ENCODE measurements around the gene UBL7. TPM values are rescaled to one million over a fixed set of nuclear protein-coding genes. Genes with fewer than 3 reads are reported as not detected.

Gene UBL7
- total RNA-seq, 2 experiments from 2014 or later, result 29.5 to 44.1 TPM

DNA sequence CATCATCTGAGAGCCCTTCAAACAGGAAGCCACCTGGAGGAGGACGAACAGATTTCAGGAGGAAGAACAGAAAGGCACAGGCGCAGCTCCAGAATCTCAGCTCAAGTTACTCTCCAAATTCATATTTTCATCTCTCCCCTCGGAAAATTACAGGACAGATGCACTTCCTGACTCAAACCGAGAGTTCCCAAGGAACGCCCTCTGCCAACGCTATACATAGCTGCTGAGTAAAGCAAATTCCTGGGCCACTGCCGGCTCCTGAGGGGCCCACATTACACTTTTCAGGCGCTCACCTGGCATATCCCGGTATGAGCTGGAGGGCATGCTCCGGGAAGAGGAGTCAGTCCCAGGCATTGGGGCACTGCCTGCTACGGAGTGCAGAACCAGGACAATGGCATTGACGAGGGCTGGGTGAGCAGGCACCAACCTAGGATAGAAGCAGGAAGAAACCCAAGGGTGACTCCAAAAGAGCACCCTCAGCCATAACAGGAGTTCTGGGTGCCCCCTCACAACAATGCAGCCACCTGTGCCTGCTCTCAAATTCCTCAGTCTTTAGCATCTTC is 11.2 kb downstream of the UBL7 start:
- POLR2A ChIA-PET, result interaction anchor here (1.1 kb wide), 1 partner anchor 33 kb away, joined by 4 read pairs; no protein-coding TSS in a partner anchor
- TF ChIP-seq, protein P1, sequence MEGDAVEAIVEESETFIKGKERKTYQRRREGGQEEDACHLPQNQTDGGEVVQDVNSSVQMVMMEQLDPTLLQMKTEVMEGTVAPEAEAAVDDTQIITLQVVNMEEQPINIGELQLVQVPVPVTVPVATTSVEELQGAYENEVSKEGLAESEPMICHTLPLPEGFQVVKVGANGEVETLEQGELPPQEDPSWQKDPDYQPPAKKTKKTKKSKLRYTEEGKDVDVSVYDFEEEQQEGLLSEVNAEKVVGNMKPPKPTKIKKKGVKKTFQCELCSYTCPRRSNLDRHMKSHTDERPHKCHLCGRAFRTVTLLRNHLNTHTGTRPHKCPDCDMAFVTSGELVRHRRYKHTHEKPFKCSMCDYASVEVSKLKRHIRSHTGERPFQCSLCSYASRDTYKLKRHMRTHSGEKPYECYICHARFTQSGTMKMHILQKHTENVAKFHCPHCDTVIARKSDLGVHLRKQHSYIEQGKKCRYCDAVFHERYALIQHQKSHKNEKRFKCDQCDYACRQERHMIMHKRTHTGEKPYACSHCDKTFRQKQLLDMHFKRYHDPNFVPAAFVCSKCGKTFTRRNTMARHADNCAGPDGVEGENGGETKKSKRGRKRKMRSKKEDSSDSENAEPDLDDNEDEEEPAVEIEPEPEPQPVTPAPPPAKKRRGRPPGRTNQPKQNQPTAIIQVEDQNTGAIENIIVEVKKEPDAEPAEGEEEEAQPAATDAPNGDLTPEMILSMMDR (conservative IDR thresholded peaks at IDR 0.05; ENCODE audit: low read length), result no peak
- no peak overlapping the region for H3K27ac ChIP-seq (ENCODE audit: low read depth, low read length, poor library complexity, severe bottlenecking)
- CTCF ChIA-PET (ENCODE audit: unreplicated experiment), result no interaction called here
- H3K79me2 ChIP-seq (ENCODE audit: insufficient read depth, low read depth, low read length), result no peaks in the 10 kb centered on the region
- no peaks in the 10 kb centered on the region for H3K9me3 ChIP-seq (ENCODE audit: low read length)
- no peak overlapping the region for H3K4me3 ChIP-seq (ENCODE audit: low read depth, low read length, poor library complexity, severe bottlenecking)
- intact Hi-C loops (cut with micrococcal nuclease; ENCODE audit: unreplicated experiment), result no loop called here
- no peak overlapping the region for H3K4me2 ChIP-seq (ENCODE audit: low read length)
- H3K36me3 ChIP-seq (ENCODE audit: insufficient read depth, low read length), result peaks cover 29% of the 10 kb centered on the region; the same call in 1 of the 2 replicates
- BruUV-seq (replicated peaks), result no TSS peak
- no peaks in the 10 kb centered on the region for H3K4me1 ChIP-seq (ENCODE audit: insufficient read depth, low read length, poor library complexity, severe bottlenecking)
- DNase-seq (ENCODE audit: low spot score), result no peak
- H2AFZ ChIP-seq (ENCODE audit: low read length), result no peak overlapping the region
- H3K9me2 ChIP-seq (ENCODE audit: insufficient read depth, low read length), result no peaks in the 10 kb centered on the region
- no peaks in the 10 kb centered on the region for H4K20me1 ChIP-seq (ENCODE audit: insufficient read depth, low read length)

DNA sequence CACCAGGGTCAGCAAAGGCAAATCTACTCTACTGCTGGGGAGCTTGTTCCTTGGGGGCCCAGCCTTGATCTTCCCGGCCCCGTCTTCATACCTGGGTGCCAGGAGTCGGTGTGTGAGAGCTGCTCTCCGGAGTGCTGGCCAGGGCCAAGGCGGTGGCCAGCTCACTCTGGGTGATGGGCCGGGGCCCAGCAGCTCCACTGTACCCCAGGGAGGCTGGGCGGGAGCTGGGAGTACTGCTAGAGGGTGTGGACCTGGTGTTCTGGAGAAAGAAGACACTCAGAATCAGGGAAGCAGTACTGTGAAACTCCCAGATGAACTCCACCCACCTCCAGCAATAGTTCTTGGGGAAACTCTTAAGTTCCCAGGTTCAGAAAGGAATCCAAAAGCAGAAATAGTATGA is 11.9 kb downstream of the UBL7 start:
- Histone ChIP-seq H3K4me1 (ENCODE audit: insufficient read depth, low read length, poor library complexity, severe bottlenecking) (no peaks in the 10 kb centered on the region), H3K27ac (ENCODE audit: low read depth, low read length, poor library complexity, severe bottlenecking) (no peak overlapping the region), H3K4me3 (ENCODE audit: low read depth, low read length, poor library complexity, severe bottlenecking) (no peak overlapping the region), H2AFZ (ENCODE audit: low read length) (no peak overlapping the region), H3K4me2 (ENCODE audit: low read length) (no peak overlapping the region), H3K36me3 (ENCODE audit: insufficient read depth, low read length) (peaks cover 29% of the 10 kb centered on the region; the same call in 1 of the 2 replicates), H4K20me1 (ENCODE audit: insufficient read depth, low read length) (no peaks in the 10 kb centered on the region), H3K9me2 (ENCODE audit: insufficient read depth, low read length) (no peaks in the 10 kb centered on the region), H3K9me3 (ENCODE audit: low read length) (no peaks in the 10 kb centered on the region), H3K79me2 (ENCODE audit: insufficient read depth, low read depth, low read length) (no peaks in the 10 kb centered on the region)
- POLR2A ChIA-PET, result interaction anchor here (0.5 to 1.1 kb wide), 2 partner anchors 11 to 34 kb away, joined by 3 to 4 read pairs; no protein-coding TSS in a partner anchor
- no peak for TF ChIP-seq EZH2phosphoT487 (IDR thresholded peaks at IDR 0.05; ENCODE audit: borderline replicate concordance, low read depth, low read length)
- TF ChIP-seq, protein P1 (conservative IDR thresholded peaks at IDR 0.05; ENCODE audit: low read length), result no peak
- no peak for DNase-seq (ENCODE audit: low spot score)
- CTCF ChIA-PET (ENCODE audit: unreplicated experiment), result interaction anchor here (0.6 kb wide), 1 partner anchor 97 kb away, joined by 4 read pairs; no protein-coding TSS in a partner anchor
- no TSS peak for BruUV-seq (replicated peaks)
- intact Hi-C loops (cut with micrococcal nuclease; ENCODE audit: unreplicated experiment), result no loop called here
